ENCODE measurements around the gene ARHGEF25.
A peak's percentile ranks its signal among the peaks of the same experiment; 100 is the strongest.

The ARHGEF25 gene

GRCh38 chr12:57610554-57611107 lies 604 bp upstream of the ARHGEF25 start:
- Histone ChIP-seq H3K79me1 (ENCODE audit: low read length) (peaks cover 6% of the 10 kb centered on the region), H2BK12ac (ENCODE audit: low read length) (no peak overlapping the region), H3K4me1 (ENCODE audit: control insufficient read depth in 1 of 2, insufficient read depth in 2 of 2, low read length in 2 of 2) (peaks cover 3 to 4% of the 10 kb centered on the region in 2 experiments), H3K4ac (ENCODE audit: low read depth, low read length) (no peak overlapping the region), H3K23ac (ENCODE audit: low read length) (no peak overlapping the region), H2BK120ac (ENCODE audit: insufficient read depth, low read length, poor library complexity) (no peak overlapping the region), H3K18ac (ENCODE audit: low read length) (peak overlapping the region; percentile 43), H2BK5ac (ENCODE audit: low read depth, low read length, poor library complexity) (no peak overlapping the region), H2AFZ (ENCODE audit: insufficient read depth, low read length, poor library complexity) (peak overlapping the region; percentile 70), H3K4me3 (ENCODE audit: low read depth, low read length) (peak overlapping the region; percentile 65), H3K27me3 (ENCODE audit: insufficient read depth, low read length) (peaks cover 15% of the 10 kb centered on the region), H4K12ac (ENCODE audit: low read depth, low read length) (peak overlapping the region; percentile 16), H3K4me2 (ENCODE audit: low read length) (peak overlapping the region; percentile 91), H4K91ac (ENCODE audit: low read depth, low read length) (no peak overlapping the region), H4K8ac (ENCODE audit: low read depth, low read length) (peak overlapping the region; percentile 59), H3K27ac (ENCODE audit: low read depth, low read length) (no peak overlapping the region), H3K36me3 (ENCODE audit: control insufficient read depth in 1 of 2, insufficient read depth in 2 of 2, low read length in 2 of 2) (peaks cover 2 to 7% of the 10 kb centered on the region in 2 experiments), H3K14ac (ENCODE audit: low read length) (peak overlapping the region; percentile 19), H2AK5ac (ENCODE audit: low read length) (peak overlapping the region; percentile 39), H3K79me2 (ENCODE audit: control insufficient read depth, insufficient read depth, low read length, poor library complexity) (no peaks in the 10 kb centered on the region), H3K9me3 (ENCODE audit: insufficient read depth, low read depth, low read length) (peaks cover 3% of the 10 kb centered on the region), H3K9ac (ENCODE audit: low read length) (no peak overlapping the region)
- DNase-seq: no peak
- WGBS (ENCODE audit: extremely low coverage, insufficient coverage, insufficient read length): no CpG with 5 or more reads among the region's 29 CpGs

- Histone ChIP-seq H3K36me3 (ENCODE audit: control insufficient read depth in 1 of 2, insufficient read depth in 2 of 2, low read length in 2 of 2) (peaks cover 4 to 7% of the 10 kb centered on the region in 2 experiments), H3K27me3 (ENCODE audit: insufficient read depth, low read length) (peaks cover 19% of the 10 kb centered on the region), H4K91ac (ENCODE audit: low read depth, low read length) (no peak overlapping the region), H3K4ac (ENCODE audit: low read depth, low read length) (no peak overlapping the region), H4K8ac (ENCODE audit: low read depth, low read length) (no peak overlapping the region), H3K14ac (ENCODE audit: low read length) (no peak overlapping the region), H3K18ac (ENCODE audit: low read length) (no peak overlapping the region), H3K4me1 (ENCODE audit: control insufficient read depth in 1 of 2, insufficient read depth in 2 of 2, low read length in 2 of 2) (peaks cover 3 to 4% of the 10 kb centered on the region in 2 experiments), H3K4me3 (ENCODE audit: low read depth, low read length) (peak overlapping the region; percentile 71), H3K9me3 (ENCODE audit: insufficient read depth, low read depth, low read length) (peaks cover 5% of the 10 kb centered on the region), H3K79me2 (ENCODE audit: control insufficient read depth, insufficient read depth, low read length, poor library complexity) (no peaks in the 10 kb centered on the region), H3K79me1 (ENCODE audit: low read length) (peaks cover 6% of the 10 kb centered on the region), H3K27ac (ENCODE audit: low read depth, low read length) (no peak overlapping the region), H3K9ac (ENCODE audit: low read length) (no peak overlapping the region), H3K4me2 (ENCODE audit: low read length) (peak overlapping the region; percentile 33), H3K23ac (ENCODE audit: low read length) (no peak overlapping the region), H2AK5ac (ENCODE audit: low read length) (no peak overlapping the region), H2BK120ac (ENCODE audit: insufficient read depth, low read length, poor library complexity) (no peak overlapping the region), H2AFZ (ENCODE audit: insufficient read depth, low read length, poor library complexity) (no peak overlapping the region), H4K12ac (ENCODE audit: low read depth, low read length) (no peak overlapping the region), H2BK12ac (ENCODE audit: low read length) (no peak overlapping the region), H2BK5ac (ENCODE audit: low read depth, low read length, poor library complexity) (no peak overlapping the region)
- WGBS (ENCODE audit: extremely low coverage, insufficient coverage, insufficient read length): no CpG with 5 or more reads among the region's 23 CpGs
- no peak for DNase-seq
Observed at GRCh38 chr12:57611827-57612710, 834 bp downstream of the ARHGEF25 start.

- Histone ChIP-seq H2BK5ac (ENCODE audit: low read depth, low read length, poor library complexity) (no peak overlapping the region), H3K4me1 (ENCODE audit: control insufficient read depth in 1 of 2, insufficient read depth in 2 of 2, low read length in 2 of 2) (peaks cover 3 to 4% of the 10 kb centered on the region in 2 experiments), H3K27me3 (ENCODE audit: insufficient read depth, low read length) (peaks cover 24% of the 10 kb centered on the region), H3K18ac (ENCODE audit: low read length) (no peak overlapping the region), H2BK120ac (ENCODE audit: insufficient read depth, low read length, poor library complexity) (no peak overlapping the region), H2AK5ac (ENCODE audit: low read length) (no peak overlapping the region), H2BK12ac (ENCODE audit: low read length) (no peak overlapping the region), H3K9ac (ENCODE audit: low read length) (no peak overlapping the region), H3K23ac (ENCODE audit: low read length) (no peak overlapping the region), H3K4me2 (ENCODE audit: low read length) (no peak overlapping the region), H4K91ac (ENCODE audit: low read depth, low read length) (no peak overlapping the region), H3K4me3 (ENCODE audit: low read depth, low read length) (no peak overlapping the region), H3K9me3 (ENCODE audit: insufficient read depth, low read depth, low read length) (peaks cover 5% of the 10 kb centered on the region), H3K27ac (ENCODE audit: low read depth, low read length) (no peak overlapping the region), H4K12ac (ENCODE audit: low read depth, low read length) (no peak overlapping the region), H4K8ac (ENCODE audit: low read depth, low read length) (no peak overlapping the region), H3K79me1 (ENCODE audit: low read length) (peaks cover 6% of the 10 kb centered on the region), H3K14ac (ENCODE audit: low read length) (no peak overlapping the region), H3K4ac (ENCODE audit: low read depth, low read length) (no peak overlapping the region), H3K79me2 (ENCODE audit: control insufficient read depth, insufficient read depth, low read length, poor library complexity) (no peaks in the 10 kb centered on the region), H2AFZ (ENCODE audit: insufficient read depth, low read length, poor library complexity) (no peak overlapping the region), H3K36me3 (ENCODE audit: control insufficient read depth in 1 of 2, insufficient read depth in 2 of 2, low read length in 2 of 2) (peaks cover 3 to 4% of the 10 kb centered on the region in 2 experiments)
- no peak for DNase-seq
- no CpG with 5 or more reads among the region's 10 CpGs for WGBS (ENCODE audit: extremely low coverage, insufficient coverage, insufficient read length)
Observed at GRCh38 chr12:57612711-57613426, 1.6 kb downstream of the ARHGEF25 start.

GRCh38 chr12:57613427-57614109 lies 2.3 kb downstream of the ARHGEF25 start:
- Histone ChIP-seq H3K79me2 (ENCODE audit: control insufficient read depth, insufficient read depth, low read length, poor library complexity) (no peaks in the 10 kb centered on the region), H3K4me2 (ENCODE audit: low read length) (no peak overlapping the region), H3K36me3 (ENCODE audit: control insufficient read depth in 1 of 2, insufficient read depth in 2 of 2, low read length in 2 of 2) (peaks cover under 1 to 4% of the 10 kb centered on the region in 2 experiments), H3K79me1 (ENCODE audit: low read length) (peaks cover 6% of the 10 kb centered on the region), H2BK12ac (ENCODE audit: low read length) (no peak overlapping the region), H3K4me3 (ENCODE audit: low read depth, low read length) (no peak overlapping the region), H3K14ac (ENCODE audit: low read length) (no peak overlapping the region), H3K4me1 (ENCODE audit: control insufficient read depth in 1 of 2, insufficient read depth in 2 of 2, low read length in 2 of 2) (peaks cover 3 to 4% of the 10 kb centered on the region in 2 experiments), H3K23ac (ENCODE audit: low read length) (no peak overlapping the region), H2AFZ (ENCODE audit: insufficient read depth, low read length, poor library complexity) (no peak overlapping the region), H3K4ac (ENCODE audit: low read depth, low read length) (no peak overlapping the region), H3K27me3 (ENCODE audit: insufficient read depth, low read length) (peaks cover 30% of the 10 kb centered on the region), H3K9ac (ENCODE audit: low read length) (no peak overlapping the region), H3K9me3 (ENCODE audit: insufficient read depth, low read depth, low read length) (peaks cover 5% of the 10 kb centered on the region), H2AK5ac (ENCODE audit: low read length) (no peak overlapping the region), H4K12ac (ENCODE audit: low read depth, low read length) (no peak overlapping the region), H3K27ac (ENCODE audit: low read depth, low read length) (no peak overlapping the region), H2BK120ac (ENCODE audit: insufficient read depth, low read length, poor library complexity) (no peak overlapping the region), H2BK5ac (ENCODE audit: low read depth, low read length, poor library complexity) (no peak overlapping the region), H3K18ac (ENCODE audit: low read length) (no peak overlapping the region), H4K8ac (ENCODE audit: low read depth, low read length) (no peak overlapping the region), H4K91ac (ENCODE audit: low read depth, low read length) (no peak overlapping the region)
- no peak for DNase-seq
- no CpG with 5 or more reads among the region's 10 CpGs for WGBS (ENCODE audit: extremely low coverage, insufficient coverage, insufficient read length)
